H1 (cell line): ENCODE results near the gene FAM111A. TPM values are rescaled to one million over a fixed set of nuclear protein-coding genes. Genes with fewer than 3 reads are reported as not detected.
A peak's percentile ranks its signal among the peaks of the same experiment; 100 is the strongest.

Experiments used
- CTCF ChIA-PET: fragments of 300-600 bp; sonication (Branson Sonifier 250); formaldehyde crosslinking; loops from one replicate; lab custom pipeline; 2021; ENCODE audit not compliant: partially characterized antibody; lab: Charles Lee
- POLR2A ChIA-PET: fragments of 300-600 bp; sonication (Branson Sonifier 250); formaldehyde crosslinking; loops from one replicate; lab custom pipeline; 2021; ENCODE audit warnings: inconsistent platforms; ENCODE audit not compliant: partially characterized antibody; lab: Charles Lee
- DNase-seq, 2 experiments: peaks; one replicate each; pipeline versions ENCODE4 v3.0.0 to v3.0.0-alpha.2; 2010 to 2022; ENCODE audit warnings: low spot score in 2 of 2, low read depth in 1 of 2, mixed read lengths in 1 of 2
- FAIRE-seq: peaks from 2 replicates; lab custom pipeline; 2011; peaks lifted over from hg19 to GRCh38; lab: Jason Lieb, UNC
- H2AFZ ChIP-seq: 2 replicates; pipeline ENCODE4 v1.8.1; 2012; ENCODE audit warnings: low read length, inconsistent platforms
- H2AK5ac ChIP-seq: 2 replicates; pipeline ENCODE4 v1.6.1; 2013; ENCODE audit warnings: low read depth, low read length
- H2BK120ac ChIP-seq: replicated peaks from 2 replicates; pipeline ENCODE3; 2013; ENCODE audit warnings: low read depth, low read length, inconsistent platforms
- H2BK12ac ChIP-seq: 2 replicates; pipeline ENCODE4 v1.6.1; 2013; ENCODE audit warnings: low read depth, low read length
- H2BK15ac ChIP-seq: 2 replicates; pipeline ENCODE4 v1.6.1; 2013; ENCODE audit warnings: low read length
- H2BK20ac ChIP-seq: 2 replicates; pipeline ENCODE4 v1.6.1; 2013; ENCODE audit warnings: low read length
- H2BK5ac ChIP-seq: 2 replicates; pipeline ENCODE4 v1.6.1; 2013; ENCODE audit warnings: low read depth, low read length
- H3K14ac ChIP-seq: 2 replicates; pipeline ENCODE4 v1.6.1; 2013; ENCODE audit warnings: inconsistent platforms; ENCODE audit not compliant: insufficient read length
- H3K18ac ChIP-seq: 2 replicates; pipeline ENCODE4 v1.6.1; 2013; ENCODE audit warnings: low read length; ENCODE audit errors: extremely low read depth
- H3K23ac ChIP-seq: 2 replicates; pipeline ENCODE4 v1.6.1; 2013; ENCODE audit warnings: inconsistent platforms; ENCODE audit not compliant: insufficient read length
- H3K23me2 ChIP-seq: 2 replicates; pipeline ENCODE4 v1.6.1; 2013; ENCODE audit warnings: low read depth, low read length
- H3K27ac ChIP-seq: 2 replicates; pipeline ENCODE4 v1.6.1; 2011; ENCODE audit warnings: low read depth, low read length, inconsistent platforms
- H3K27me3 ChIP-seq, 4 experiments: replicated peaks in 1 of 4; 1 replicate in 1 of 4; 2 replicates in 3 of 4; pipeline versions ENCODE4 v1.6.1 to v1.8.1; 2011 to 2013; ENCODE audit warnings: low read length in 3 of 4, mild to moderate bottlenecking in 3 of 4, inconsistent platforms in 2 of 4, mixed read lengths in 2 of 4, moderate library complexity in 1 of 4; ENCODE audit not compliant: control insufficient read depth in 3 of 4, insufficient read depth in 3 of 4; ENCODE audit errors: extremely low read depth in 1 of 4
- H3K36me3 ChIP-seq, 4 experiments: 2 replicates each; pipeline versions ENCODE4 v1.6.1 to v1.8.1; 2011 to 2013; ENCODE audit warnings: mild to moderate bottlenecking in 4 of 4, low read length in 3 of 4, moderate library complexity in 2 of 4, control low read depth in 1 of 4, inconsistent platforms in 1 of 4; ENCODE audit not compliant: insufficient read depth in 4 of 4, control insufficient read depth in 2 of 4
- H3K4ac ChIP-seq: replicated peaks from 2 replicates; pipeline ENCODE3; 2013; ENCODE audit warnings: low read length, low read depth, mixed read lengths, inconsistent platforms; ENCODE audit not compliant: insufficient read length
- H3K4me1 ChIP-seq, 4 experiments: replicated peaks in 1 of 4; 1 replicate in 1 of 4; 2 replicates in 3 of 4; pipeline versions ENCODE4 v1.6.1 to v1.8.1; 2011 to 2013; ENCODE audit warnings: low read length in 3 of 4, inconsistent platforms in 2 of 4, mixed read lengths in 1 of 4; ENCODE audit not compliant: insufficient read depth in 4 of 4, control insufficient read depth in 3 of 4
- H3K4me2 ChIP-seq, 2 experiments: 2 replicates each; pipeline versions ENCODE4 v1.6.1 to v1.8.1; 2011 to 2013; ENCODE audit warnings: low read depth in 2 of 2, low read length in 2 of 2, control low read depth in 1 of 2, inconsistent platforms in 1 of 2, mild to moderate bottlenecking in 1 of 2; ENCODE audit not compliant: insufficient read depth in 1 of 2
- H3K4me3 ChIP-seq, 4 experiments: fragments of 200-600, 300-600 bp in 1 of 4; sonication (generic), shearing (Covaris generic), sonication (Bioruptor Twin) in 1 of 4; 2 replicates each; pipeline versions ENCODE4 v1.5.1 to v1.8.1; 2011 to 2016; ENCODE audit warnings: low read length in 4 of 4, low read depth in 3 of 4, control low read depth in 2 of 4, inconsistent platforms in 2 of 4, mild to moderate bottlenecking in 2 of 4, mixed read lengths in 1 of 4, moderate library complexity in 1 of 4; ENCODE audit not compliant: insufficient read depth in 2 of 4; ENCODE audit errors: extremely low read depth in 1 of 4
- H3K56ac ChIP-seq: replicated peaks from 2 replicates; pipeline ENCODE3; 2013; ENCODE audit warnings: low read depth, mild to moderate bottlenecking, mixed read lengths, low read length, inconsistent platforms; ENCODE audit not compliant: insufficient read length
- H3K79me1 ChIP-seq: 2 replicates; pipeline ENCODE4 v1.6.1; 2013; ENCODE audit warnings: low read depth, low read length, control low read depth
- H3K79me2 ChIP-seq, 2 experiments: 2 replicates each; pipeline versions ENCODE4 v1.6.1 to v1.8.1; 2012 to 2013; ENCODE audit warnings: low read length in 2 of 2, mild to moderate bottlenecking in 2 of 2, inconsistent platforms in 1 of 2; ENCODE audit not compliant: insufficient read depth in 2 of 2, control insufficient read depth in 1 of 2
- H3K9ac ChIP-seq, 4 experiments: replicated peaks in 1 of 4; 1 replicate in 1 of 4; 2 replicates in 3 of 4; pipeline versions ENCODE4 v1.6.1 to v1.8.1; 2011 to 2013; ENCODE audit warnings: low read depth in 3 of 4, low read length in 3 of 4, control low read depth in 2 of 4, mild to moderate bottlenecking in 2 of 4, moderate library complexity in 2 of 4, inconsistent platforms in 1 of 4; ENCODE audit errors: extremely low read depth in 1 of 4
- H3K9me3 ChIP-seq, 2 experiments: 2 replicates each; pipeline versions ENCODE4 v1.6.1 to v1.8.1; 2012 to 2013; ENCODE audit warnings: mild to moderate bottlenecking in 2 of 2, moderate library complexity in 2 of 2, control low read depth in 1 of 2, inconsistent platforms in 1 of 2, low read depth in 1 of 2, low read length in 1 of 2, mixed read lengths in 1 of 2; ENCODE audit not compliant: insufficient read depth in 2 of 2
- H4K20me1 ChIP-seq, 2 experiments: replicated peaks in 1 of 2; 2 replicates each; pipeline versions ENCODE3 to v1.8.1; 2011 to 2013; ENCODE audit warnings: inconsistent platforms in 2 of 2, low read length in 2 of 2, mild to moderate bottlenecking in 1 of 2; ENCODE audit not compliant: insufficient read depth in 2 of 2, control insufficient read depth in 1 of 2
- H4K5ac ChIP-seq: 2 replicates; pipeline ENCODE4 v1.6.1; 2013; ENCODE audit warnings: low read length, low read depth, mixed read lengths, inconsistent platforms; ENCODE audit not compliant: insufficient read length
- H4K8ac ChIP-seq: 2 replicates; pipeline ENCODE4 v1.8.0; 2013; ENCODE audit warnings: mild to moderate bottlenecking, moderate library complexity, low read length, inconsistent platforms; ENCODE audit not compliant: insufficient read depth; ENCODE audit errors: extremely low read depth
- H4K91ac ChIP-seq: replicated peaks from 2 replicates; pipeline ENCODE3; 2013; ENCODE audit warnings: low read length, mixed read lengths, inconsistent platforms; ENCODE audit not compliant: insufficient read length
- BCL11A ChIP-seq, 2 experiments: IDR thresholded peaks; one replicate each; pipeline ENCODE4 v1.6.1; 2011; ENCODE audit warnings: low read depth in 2 of 2, low read length in 2 of 2, mild to moderate bottlenecking in 2 of 2
- EGR1 ChIP-seq: IDR thresholded peaks from 2 replicates; pipeline ENCODE4 v1.6.1; 2011; ENCODE audit warnings: low read depth, low read length, borderline replicate concordance
- FOSL1 ChIP-seq: IDR thresholded peaks from 2 replicates; pipeline ENCODE4 v1.6.1; 2011; ENCODE audit warnings: mild to moderate bottlenecking, low read depth, low read length, moderate library complexity; ENCODE audit not compliant: insufficient read depth
- KDM1A ChIP-seq: fragments of 200-600, 300-600 bp; sonication (generic); IDR thresholded peaks from 2 replicates; pipeline ENCODE4 v1.7.1; 2016; ENCODE audit warnings: mild to moderate bottlenecking, low read length, borderline replicate concordance
- NRF1 ChIP-seq: IDR thresholded peaks from 2 replicates; pipeline ENCODE4 v1.6.1; 2011; ENCODE audit warnings: mild to moderate bottlenecking, low read depth, low read length, improper control_type of control experiment
- RAD21 ChIP-seq, 2 experiments: IDR thresholded peaks in 1 of 2; conservative IDR thresholded peaks in 1 of 2; 2 replicates each; pipeline ENCODE4 v1.6.1; 2011; ENCODE audit warnings: low read depth in 2 of 2, low read length in 2 of 2, improper control_type of control experiment in 1 of 2, inconsistent platforms in 1 of 2, mild to moderate bottlenecking in 1 of 2, moderate library complexity in 1 of 2
- RFX5 ChIP-seq: IDR thresholded peaks from 2 replicates; pipeline ENCODE4 v1.6.1; 2011; ENCODE audit warnings: low read depth, low read length, improper control_type of control experiment, borderline replicate concordance
- ZNF274 ChIP-seq: IDR thresholded peaks from 2 replicates; pipeline ENCODE4 v1.7.0; 2012; ENCODE audit warnings: low read length, borderline replicate concordance; ENCODE audit errors: extremely low read depth
- WGBS, 2 experiments: shearing (Covaris generic) in 1 of 2; methylation state at CpG; one replicate each; pipeline versions ENCODE4 v1.1.6 to v1.1.7; 2013 to 2015; ENCODE audit warnings: low lambda C conversion rate in 2 of 2, mixed read lengths in 2 of 2, inconsistent platforms in 1 of 2, low coverage in 1 of 2, missing lambda C conversion rate in 1 of 2; ENCODE audit not compliant: insufficient replicate concordance in 2 of 2, insufficient coverage in 1 of 2, insufficient read length in 1 of 2; ENCODE audit errors: extremely low coverage in 1 of 2, missing lambda C conversion rate in 1 of 2; 5-methylcytosine and 5-hydroxymethylcytosine counted together
- polyA plus RNA-seq, 7 experiments: library from polyadenylated mRNA; depleted of rRNA in 3 of 7; stranded (reverse) in 5 of 7; unstranded in 2 of 7; fragments of >200 nt in 5 of 7; fragments of 200-250 nt in 2 of 7; gene quantifications; 1 replicate in 5 of 7; 2 replicates in 1 of 7; 4 replicates in 1 of 7; pipeline versions ENCODE4 v1.2.1 to v1.2.3, GENCODE V29; 2011 to 2013; ENCODE audit warnings: missing spikeins in 2 of 7, mixed read lengths in 2 of 7
- total RNA-seq: library from RNA; stranded (reverse); fragmentation: NEBNext Ultra II Directional; extraction: Animal tissue kit (Norgen Biotek cat#: 25700); gene quantifications from 2 replicates; pipeline ENCODE4 v1.2.1, GENCODE V29; 2021
- TF ChIP-seq, protein P1 (sequence below), 3 experiments: IDR thresholded peaks; 1 replicate in 2 of 3; 2 replicates in 1 of 3; pipeline versions ENCODE4 v1.5.1 to v1.6.1; 2011; ENCODE audit warnings: low read length in 3 of 3, mild to moderate bottlenecking in 3 of 3, inconsistent platforms in 2 of 3, low read depth in 1 of 3, moderate library complexity in 1 of 3; ENCODE audit not compliant: insufficient read depth in 1 of 3; ENCODE audit errors: control extremely low read depth in 1 of 3

Gene FAM111A
- total and polyA plus RNA-seq, 2 of the 8 experiments (the other 6 are each of a cell fraction or from before 2014, with no cell fraction given): 10.2 to 29.9 TPM

DNA sequence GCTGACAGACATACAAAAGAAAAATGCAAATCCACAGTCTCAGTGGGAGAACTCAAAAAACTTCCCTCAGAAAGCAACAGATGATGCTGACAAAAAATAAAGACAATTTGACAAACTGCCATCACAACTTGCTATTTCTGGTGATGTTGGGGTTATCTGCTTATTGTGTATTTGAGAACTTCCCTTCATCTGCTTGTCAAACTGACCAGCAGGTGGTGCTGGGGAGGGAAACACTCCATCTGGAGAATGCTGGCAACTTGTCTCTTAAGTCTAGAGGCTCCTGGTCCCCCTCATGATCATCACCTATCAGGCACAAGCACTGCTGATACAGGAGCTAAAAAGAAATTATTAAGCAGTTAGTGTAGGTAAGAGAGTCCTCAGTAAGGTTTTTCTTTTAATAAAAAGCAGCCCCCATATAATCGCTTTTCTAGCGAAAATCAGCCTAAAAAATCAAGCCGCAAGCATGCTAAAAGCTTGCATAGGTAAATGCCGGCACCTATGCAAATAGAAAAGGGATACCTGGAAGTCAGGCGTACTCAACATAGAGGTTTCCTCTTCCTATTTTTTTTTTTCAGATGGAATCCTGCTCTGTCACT lies 45.4 kb upstream of the FAM111A start:
- no peak overlapping the region for H3K9ac ChIP-seq
- DNase-seq: peak in 1 of 2 experiments; percentile 66
- no peaks in the 10 kb centered on the region for H3K27me3 ChIP-seq
- no peaks in the 10 kb centered on the region for H3K79me2 ChIP-seq
- no peak overlapping the region for H3K4me3 ChIP-seq
- peaks cover 0 to 12% (median 11%) of the 10 kb centered on the region in 4 experiments; a peak in 5 of 7 replicates for H3K4me1 ChIP-seq
- H3K27ac ChIP-seq: no peak overlapping the region
- no peak overlapping the region for H4K91ac ChIP-seq
- CTCF ChIA-PET: interaction anchor here (0.7 to 2.7 kb wide), 15 partner anchors 9 to 528 kb away, joined by 3 to 16 read pairs (median 3); partner anchors contain the start of genes DTX4 and FAM111B
- H2BK12ac ChIP-seq: no peak overlapping the region
- H2BK5ac ChIP-seq: no peak overlapping the region
- no peak overlapping the region for H4K8ac ChIP-seq
- no peak overlapping the region for H3K4me2 ChIP-seq
- peak; percentile 74 for FAIRE-seq
- no peak overlapping the region for H2BK120ac ChIP-seq
- no peak overlapping the region for H3K56ac ChIP-seq
- H2BK15ac ChIP-seq: no peak overlapping the region
- H2BK20ac ChIP-seq: no peak overlapping the region
- POLR2A ChIA-PET: interaction anchor here (1.1 to 3.5 kb wide), 2 partner anchors 10 to 75 kb away, joined by 3 to 16 read pairs; partner anchors contain the start of genes DTX4 and FAM111B
- no peak overlapping the region for H2AFZ ChIP-seq
- 90% methylated on average over 5 of the region's 5 CpGs; no CpG with 5 or more reads in 1 of the 2 experiments for WGBS, 2 experiments
- H3K23me2 ChIP-seq: peaks cover 2% of the 10 kb centered on the region; the same call in 1 of the 2 replicates
- H3K18ac ChIP-seq: no peak overlapping the region
- no peak overlapping the region for H3K23ac ChIP-seq
- H2AK5ac ChIP-seq: no peak overlapping the region
- no peak overlapping the region for H3K4ac ChIP-seq
- H3K14ac ChIP-seq: no peak overlapping the region
- no peaks in the 10 kb centered on the region for H3K36me3 ChIP-seq
- no peak overlapping the region for H4K5ac ChIP-seq
- H3K9me3 ChIP-seq: no peaks in the 10 kb centered on the region
- H3K79me1 ChIP-seq: no peaks in the 10 kb centered on the region; the same call in 1 of the 2 replicates
- no peaks in the 10 kb centered on the region for H4K20me1 ChIP-seq
- no peak for TF ChIP-seq NRF1
- no peak for TF ChIP-seq RFX5
- TF ChIP-seq, protein P1, sequence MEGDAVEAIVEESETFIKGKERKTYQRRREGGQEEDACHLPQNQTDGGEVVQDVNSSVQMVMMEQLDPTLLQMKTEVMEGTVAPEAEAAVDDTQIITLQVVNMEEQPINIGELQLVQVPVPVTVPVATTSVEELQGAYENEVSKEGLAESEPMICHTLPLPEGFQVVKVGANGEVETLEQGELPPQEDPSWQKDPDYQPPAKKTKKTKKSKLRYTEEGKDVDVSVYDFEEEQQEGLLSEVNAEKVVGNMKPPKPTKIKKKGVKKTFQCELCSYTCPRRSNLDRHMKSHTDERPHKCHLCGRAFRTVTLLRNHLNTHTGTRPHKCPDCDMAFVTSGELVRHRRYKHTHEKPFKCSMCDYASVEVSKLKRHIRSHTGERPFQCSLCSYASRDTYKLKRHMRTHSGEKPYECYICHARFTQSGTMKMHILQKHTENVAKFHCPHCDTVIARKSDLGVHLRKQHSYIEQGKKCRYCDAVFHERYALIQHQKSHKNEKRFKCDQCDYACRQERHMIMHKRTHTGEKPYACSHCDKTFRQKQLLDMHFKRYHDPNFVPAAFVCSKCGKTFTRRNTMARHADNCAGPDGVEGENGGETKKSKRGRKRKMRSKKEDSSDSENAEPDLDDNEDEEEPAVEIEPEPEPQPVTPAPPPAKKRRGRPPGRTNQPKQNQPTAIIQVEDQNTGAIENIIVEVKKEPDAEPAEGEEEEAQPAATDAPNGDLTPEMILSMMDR (IDR thresholded peaks at IDR 0.05; ENCODE audit: control extremely low read depth in 1 of 3, insufficient read depth in 1 of 3, low read depth in 1 of 3, low read length in 3 of 3): peak; percentile 43 to 60 (median 48)
- no peak for TF ChIP-seq FOSL1
- TF ChIP-seq EGR1: no peak
- peak; percentile 6 to 43; a peak in 3 of 4 replicates for TF ChIP-seq RAD21 (IDR thresholded peaks at IDR 0.05 in 1 of 2, conservative IDR thresholded peaks at IDR 0.05 in 1 of 2; ENCODE audit: low read depth in 2 of 2, low read length in 2 of 2)
- no peak for TF ChIP-seq KDM1A
- no peak for TF ChIP-seq ZNF274
- TF ChIP-seq BCL11A (IDR thresholded peaks at IDR 0.05; ENCODE audit: low read depth in 2 of 2, low read length in 2 of 2): no peak
